Gastrocnemius medialis (tissue), 4 donors: ENCODE results near the gene KIRREL3.

Source experiments
- POLR2A ChIP-seq, 2 donors: fragments of 450-650 bp; IDR thresholded peaks; one replicate each; pipeline ENCODE4 v1.6.1; 2017; ENCODE audit warnings: antibody characterized with exemption in 2 of 2, mild to moderate bottlenecking in 2 of 2, moderate library complexity in 2 of 2
- TF ChIP-seq, protein P1 (sequence below), 5 experiments: fragments of 450-650 bp in 3 of 5; fragments of 200-600 bp in 2 of 5; sonication (generic) in 2 of 5; IDR thresholded peaks in 4 of 5; conservative IDR thresholded peaks in 1 of 5; 1 replicate in 4 of 5; 2 replicates in 1 of 5; pipeline ENCODE4 v1.5.1; 2016 to 2019; ENCODE audit warnings: antibody characterized with exemption in 5 of 5, mild to moderate bottlenecking in 3 of 5, moderate library complexity in 3 of 5

DNA sequence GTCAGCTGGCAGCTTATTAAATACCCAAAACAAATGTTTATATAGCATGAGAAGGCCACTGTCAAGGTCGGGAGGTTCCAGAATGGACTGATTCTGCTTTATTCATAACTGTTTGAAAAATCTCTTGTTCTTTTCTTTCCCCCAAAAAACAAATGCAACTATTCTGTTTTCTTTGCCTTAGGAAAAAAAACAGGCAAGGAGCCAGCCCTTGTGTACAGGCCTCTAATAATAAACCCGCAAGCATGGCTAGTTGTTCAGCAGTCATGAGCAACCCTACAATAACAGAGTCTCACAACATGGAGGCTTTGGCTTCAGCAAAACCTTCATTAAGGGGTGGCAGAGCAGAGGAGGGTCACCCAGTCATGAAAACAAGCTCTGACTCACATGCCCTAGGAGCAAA, 191.7 kb downstream of the KIRREL3 start:
- TF ChIP-seq POLR2A (IDR thresholded peaks at IDR 0.05), result no peak
- TF ChIP-seq, protein P1, sequence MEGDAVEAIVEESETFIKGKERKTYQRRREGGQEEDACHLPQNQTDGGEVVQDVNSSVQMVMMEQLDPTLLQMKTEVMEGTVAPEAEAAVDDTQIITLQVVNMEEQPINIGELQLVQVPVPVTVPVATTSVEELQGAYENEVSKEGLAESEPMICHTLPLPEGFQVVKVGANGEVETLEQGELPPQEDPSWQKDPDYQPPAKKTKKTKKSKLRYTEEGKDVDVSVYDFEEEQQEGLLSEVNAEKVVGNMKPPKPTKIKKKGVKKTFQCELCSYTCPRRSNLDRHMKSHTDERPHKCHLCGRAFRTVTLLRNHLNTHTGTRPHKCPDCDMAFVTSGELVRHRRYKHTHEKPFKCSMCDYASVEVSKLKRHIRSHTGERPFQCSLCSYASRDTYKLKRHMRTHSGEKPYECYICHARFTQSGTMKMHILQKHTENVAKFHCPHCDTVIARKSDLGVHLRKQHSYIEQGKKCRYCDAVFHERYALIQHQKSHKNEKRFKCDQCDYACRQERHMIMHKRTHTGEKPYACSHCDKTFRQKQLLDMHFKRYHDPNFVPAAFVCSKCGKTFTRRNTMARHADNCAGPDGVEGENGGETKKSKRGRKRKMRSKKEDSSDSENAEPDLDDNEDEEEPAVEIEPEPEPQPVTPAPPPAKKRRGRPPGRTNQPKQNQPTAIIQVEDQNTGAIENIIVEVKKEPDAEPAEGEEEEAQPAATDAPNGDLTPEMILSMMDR (IDR thresholded peaks at IDR 0.05 in 4 of 5, conservative IDR thresholded peaks at IDR 0.05 in 1 of 5), result no peak
